Left renal pelvis (tissue), 4 donors: ENCODE measurements around the gene EIF5A2. TPM values are rescaled to one million over a fixed set of nuclear protein-coding genes. Genes with fewer than 3 reads are reported as not detected.
"Not testable (repeated sequence)": the region's sequence is repeated elsewhere in the genome, so short reads cannot be mapped to it uniquely, and the experiment has no call there.

Experiments
- DNase-seq, 4 donors: peaks; one replicate each; pipeline ENCODE4 v3.0.0-alpha.2; 2013; ENCODE audit warnings: low read depth in 4 of 4, low spot score in 3 of 4
- polyA plus RNA-seq, 4 donors: library from polyadenylated mRNA; unstranded; fragments of 120-200 nt; gene quantifications; one replicate each; pipeline ENCODE4 v1.2.1, GENCODE V29; 2013; ENCODE audit not compliant: insufficient read length in 4 of 4

Gene EIF5A2
- polyA plus RNA-seq, 4 donors = 5.7 to 10.6 (median 7.4) TPM

GRCh38 chr3:170897199-170897598 lies 11.2 kb downstream of the EIF5A2 start:
- DNase-seq = not testable (repeated sequence)

- no peak for DNase-seq
Observed at GRCh38 chr3:170896781-170897180, 11.7 kb downstream of the EIF5A2 start.

GRCh38 chr3:170896333-170896732 lies 12.1 kb downstream of the EIF5A2 start:
- DNase-seq = not testable (repeated sequence)

GRCh38 chr3:170893895-170894294 lies 14.5 kb downstream of the EIF5A2 start:
- no peak for DNase-seq

DNA sequence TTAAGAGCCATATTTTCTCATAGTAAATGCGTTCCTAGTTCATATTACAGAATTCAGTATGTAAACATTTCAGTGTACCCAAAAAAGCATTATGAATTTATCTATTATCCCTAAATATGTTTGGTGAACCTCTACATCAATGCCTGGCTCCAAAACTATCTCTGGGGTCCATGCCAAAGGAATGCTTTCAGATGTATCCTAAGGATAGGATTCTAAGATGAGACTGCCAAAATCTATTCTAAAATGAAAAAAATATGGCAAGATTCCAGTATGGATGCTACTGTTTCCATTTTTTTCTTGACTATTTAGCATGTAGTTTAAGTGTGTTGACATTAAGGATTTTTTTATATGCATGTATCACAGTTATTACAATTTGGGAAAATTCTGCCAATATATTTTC lies 18.8 kb downstream of the EIF5A2 start:
- DNase-seq = no peak

DNA sequence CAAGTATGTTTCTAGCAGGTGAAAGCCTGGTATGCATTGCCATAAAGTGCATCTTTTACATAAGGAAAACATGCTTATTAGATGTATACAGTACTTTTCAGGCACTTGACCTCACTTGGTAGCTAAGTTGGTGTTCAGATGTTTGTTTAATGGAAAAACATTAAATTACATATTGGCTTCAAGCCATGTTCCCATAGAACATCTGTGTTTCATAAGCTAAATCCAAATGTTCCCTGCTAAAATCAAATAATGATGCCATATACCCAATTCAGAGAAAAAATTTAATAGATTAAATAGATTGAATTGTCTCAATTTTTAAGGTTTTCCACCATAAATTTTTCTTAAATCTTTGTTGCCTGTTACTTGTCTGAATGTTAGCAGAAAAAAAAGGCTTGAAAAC lies 19.3 kb downstream of the EIF5A2 start:
- DNase-seq = no peak

GRCh38 chr3:170884109-170884930 lies 24.1 kb downstream of the EIF5A2 start:
- DNase-seq = not testable (repeated sequence)

DNA sequence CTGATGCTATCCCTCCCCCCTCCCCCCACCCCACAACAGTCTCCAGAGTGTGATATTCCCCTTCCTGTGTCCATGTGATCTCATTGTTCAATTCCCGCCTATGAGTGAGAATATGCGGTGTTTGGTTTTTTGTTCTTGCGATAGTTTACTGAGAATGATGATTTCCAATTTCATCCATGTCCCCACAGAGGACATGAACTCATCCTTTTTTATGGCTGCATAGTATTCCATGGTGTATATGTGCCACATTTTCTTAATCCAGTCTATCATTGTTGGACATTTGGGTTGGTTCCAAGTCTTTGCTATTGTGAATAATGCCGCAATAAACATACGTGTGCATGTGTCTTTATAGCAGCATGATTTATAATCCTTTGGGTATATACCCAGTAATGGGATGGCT lies 29.7 kb downstream of the EIF5A2 start:
- DNase-seq = not testable (repeated sequence)

DNA sequence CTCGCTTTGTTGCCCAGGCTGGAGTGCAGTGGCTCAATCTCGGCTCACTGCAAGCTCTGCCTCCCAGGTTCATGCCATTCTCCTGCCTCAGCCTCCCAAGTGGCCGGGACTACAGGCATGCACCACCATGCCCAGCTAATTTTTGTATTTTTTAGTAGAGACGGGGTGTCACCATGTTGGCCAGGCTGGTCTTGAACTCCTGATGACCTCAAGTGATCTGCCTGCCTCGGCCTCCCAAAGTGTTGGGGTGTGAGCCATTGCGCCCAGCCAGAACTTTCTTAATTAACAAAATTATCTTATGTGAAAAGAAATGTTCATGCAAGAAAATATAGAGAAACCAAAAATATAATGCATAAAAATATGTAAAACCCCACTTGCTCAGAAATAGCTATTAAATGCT lies 31.1 kb downstream of the EIF5A2 start:
- not testable (repeated sequence) for DNase-seq

DNA sequence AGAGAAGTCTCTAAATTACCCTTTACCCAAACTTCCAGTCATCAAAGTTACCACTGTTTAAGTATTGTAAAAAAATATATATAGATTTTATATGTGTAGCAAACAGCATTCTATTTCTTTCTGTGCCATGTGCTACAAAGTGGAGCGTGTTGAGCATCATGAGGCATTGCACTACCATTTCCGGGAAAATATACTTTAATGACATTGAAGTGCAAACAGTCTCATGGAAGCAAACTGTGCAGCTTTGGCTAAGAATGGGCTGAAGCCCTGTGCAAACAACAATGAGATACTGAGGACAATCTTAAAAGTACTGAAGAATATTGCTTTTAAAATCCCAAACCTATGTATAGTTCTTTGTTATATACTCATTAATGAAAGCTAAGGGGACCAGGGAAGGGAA lies 31.9 kb downstream of the EIF5A2 start:
- DNase-seq = no peak

GRCh38 chr3:170869645-170870593 lies 38.5 kb downstream of the EIF5A2 start, which contains the start of gene RPL22L1:
RPL22L1 (minus strand) TSS chr3:170870195; CDS start chr3:170870167, 28 bp downstream.
- peak; percentile 89 to 96 (median 93) for DNase-seq

- DNase-seq = no peak
Observed at GRCh38 chr3:170869239-170869590, 39.2 kb downstream of the EIF5A2 start.

GRCh38 chr3:170868577-170869238 lies 39.7 kb downstream of the EIF5A2 start:
- DNase-seq = no peak

GRCh38 chr3:170867143-170867937 lies 41.1 kb downstream of the EIF5A2 start:
- no peak for DNase-seq

GRCh38 chr3:170866499-170866898 lies 41.9 kb downstream of the EIF5A2 start:
- DNase-seq = no peak

DNA sequence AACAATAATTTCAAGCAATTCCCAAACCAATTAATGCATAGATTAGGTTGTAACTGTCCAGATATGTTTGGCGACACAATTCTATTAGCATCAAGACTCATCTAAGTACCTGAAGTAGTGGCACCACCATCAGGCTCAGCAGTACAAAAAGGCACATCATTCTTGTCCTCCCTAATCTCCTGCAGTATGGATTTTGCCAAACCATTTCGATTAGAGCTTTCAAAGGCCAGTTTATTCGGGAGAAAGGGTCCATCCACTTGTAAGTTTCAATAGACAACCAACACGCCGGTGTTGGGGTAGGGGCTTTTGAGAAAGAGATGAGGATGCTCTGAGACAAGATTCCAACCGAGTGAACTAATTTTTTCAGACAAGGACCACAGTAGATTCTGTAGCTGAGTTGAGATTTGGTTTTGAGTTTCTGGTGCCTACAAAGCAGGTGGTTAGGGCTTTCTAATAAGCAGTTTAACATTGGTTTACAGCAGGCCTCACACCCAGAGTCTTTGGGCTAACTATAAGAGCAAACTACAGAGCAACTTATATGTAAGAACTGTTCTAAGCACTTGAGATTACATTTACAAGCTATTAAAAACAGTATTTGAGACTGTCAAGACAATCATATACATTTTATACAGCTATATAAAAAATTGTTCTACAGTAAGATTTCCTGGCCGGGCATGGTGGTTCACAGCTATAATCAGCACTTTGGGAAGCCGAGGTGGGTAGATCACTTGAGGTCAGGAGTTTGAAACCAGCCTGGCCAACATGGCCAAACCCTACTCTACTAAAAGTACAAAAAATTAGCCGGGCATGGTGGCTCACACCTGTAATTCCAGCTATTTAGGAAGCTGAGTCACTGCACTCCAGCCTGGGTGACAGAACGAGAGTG lies 43.0 kb downstream of the EIF5A2 start:
- DNase-seq = no peak

DNA sequence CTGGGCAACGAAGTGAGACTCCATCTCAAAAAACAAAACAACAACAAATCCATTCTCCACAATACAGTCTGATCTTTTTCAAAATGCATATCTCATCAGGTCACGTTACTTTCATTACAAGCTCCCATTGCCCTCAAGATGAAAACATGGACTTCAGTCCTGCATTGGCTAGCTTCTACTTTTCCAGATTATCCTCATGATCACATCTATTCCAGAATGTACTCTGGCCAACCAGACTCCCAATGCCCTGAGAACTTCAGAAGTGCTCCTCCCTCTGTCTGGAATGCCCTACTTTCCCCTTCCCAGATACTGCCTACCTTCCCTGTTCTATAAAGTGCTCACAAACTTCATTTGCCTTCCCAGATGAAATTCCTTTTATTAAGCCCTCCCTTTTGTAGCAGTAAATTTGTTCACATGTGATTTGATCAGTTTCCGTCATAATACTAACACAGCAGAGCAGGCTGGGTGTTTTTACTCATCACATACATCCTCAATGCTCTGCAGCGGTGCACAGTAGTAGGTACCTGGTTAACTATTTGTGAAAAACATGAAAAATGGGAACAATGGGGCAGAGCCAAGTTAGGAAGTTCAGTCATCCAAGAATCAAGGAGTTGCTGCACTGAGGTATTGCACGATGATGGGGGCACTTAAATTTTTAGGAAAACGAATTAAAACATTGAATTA lies 43.8 kb downstream of the EIF5A2 start:
- no peak for DNase-seq

- DNase-seq = no peak
Observed at GRCh38 chr3:170863816-170864215, 44.6 kb downstream of the EIF5A2 start.
